ENCODE measurements around the gene MYOT.

The MYOT gene

DNA sequence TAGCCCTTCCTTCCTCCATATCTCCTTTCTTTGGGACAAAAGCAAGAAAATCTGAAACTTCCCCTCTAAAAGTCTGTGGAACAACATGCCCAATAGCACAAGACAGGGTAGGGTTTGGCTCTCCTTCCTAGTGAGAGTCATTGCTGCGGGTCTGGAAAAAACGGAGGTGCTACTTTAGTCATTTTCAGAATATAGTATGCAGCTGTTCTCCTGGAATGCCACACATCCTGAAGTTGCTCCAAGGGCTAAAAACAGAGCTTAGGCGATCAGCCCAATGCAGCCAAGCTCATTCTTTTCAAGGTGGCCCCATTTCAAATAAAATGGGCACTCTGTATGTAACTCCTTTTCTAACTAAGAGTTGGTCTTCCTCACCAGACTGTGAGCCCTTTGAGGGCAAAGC, 39.5 kb upstream of the MYOT start:
- DNase-seq (ENCODE audit: low read depth in 1 of 2, low spot score in 1 of 2), result no peak
- no peak overlapping the region for H3K4me3 ChIP-seq (replicated peaks; ENCODE audit: insufficient read depth, low read length)

DNA sequence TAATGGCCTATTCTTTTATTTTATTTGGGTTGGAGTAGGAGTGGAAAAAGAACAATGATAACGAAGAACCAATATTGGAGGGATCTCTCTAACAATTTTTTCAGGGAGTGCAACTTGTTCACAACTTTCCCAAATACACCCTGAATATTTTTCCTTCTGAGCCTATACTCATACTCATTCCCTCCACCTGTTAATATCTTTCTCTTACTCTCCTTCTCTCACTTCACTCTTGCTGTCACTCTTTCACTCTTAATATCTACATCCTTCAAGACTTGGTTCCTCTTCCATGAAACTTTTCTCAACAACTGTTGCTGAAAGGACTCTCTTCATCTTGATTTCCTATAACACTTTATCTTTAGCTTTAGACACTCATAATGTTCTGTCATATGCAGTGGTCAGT, 39.0 kb upstream of the MYOT start:
- H3K27me3 ChIP-seq (ENCODE audit: insufficient read depth, poor library complexity, severe bottlenecking), result no peaks in the 10 kb centered on the region
- TF ChIP-seq, protein P1, sequence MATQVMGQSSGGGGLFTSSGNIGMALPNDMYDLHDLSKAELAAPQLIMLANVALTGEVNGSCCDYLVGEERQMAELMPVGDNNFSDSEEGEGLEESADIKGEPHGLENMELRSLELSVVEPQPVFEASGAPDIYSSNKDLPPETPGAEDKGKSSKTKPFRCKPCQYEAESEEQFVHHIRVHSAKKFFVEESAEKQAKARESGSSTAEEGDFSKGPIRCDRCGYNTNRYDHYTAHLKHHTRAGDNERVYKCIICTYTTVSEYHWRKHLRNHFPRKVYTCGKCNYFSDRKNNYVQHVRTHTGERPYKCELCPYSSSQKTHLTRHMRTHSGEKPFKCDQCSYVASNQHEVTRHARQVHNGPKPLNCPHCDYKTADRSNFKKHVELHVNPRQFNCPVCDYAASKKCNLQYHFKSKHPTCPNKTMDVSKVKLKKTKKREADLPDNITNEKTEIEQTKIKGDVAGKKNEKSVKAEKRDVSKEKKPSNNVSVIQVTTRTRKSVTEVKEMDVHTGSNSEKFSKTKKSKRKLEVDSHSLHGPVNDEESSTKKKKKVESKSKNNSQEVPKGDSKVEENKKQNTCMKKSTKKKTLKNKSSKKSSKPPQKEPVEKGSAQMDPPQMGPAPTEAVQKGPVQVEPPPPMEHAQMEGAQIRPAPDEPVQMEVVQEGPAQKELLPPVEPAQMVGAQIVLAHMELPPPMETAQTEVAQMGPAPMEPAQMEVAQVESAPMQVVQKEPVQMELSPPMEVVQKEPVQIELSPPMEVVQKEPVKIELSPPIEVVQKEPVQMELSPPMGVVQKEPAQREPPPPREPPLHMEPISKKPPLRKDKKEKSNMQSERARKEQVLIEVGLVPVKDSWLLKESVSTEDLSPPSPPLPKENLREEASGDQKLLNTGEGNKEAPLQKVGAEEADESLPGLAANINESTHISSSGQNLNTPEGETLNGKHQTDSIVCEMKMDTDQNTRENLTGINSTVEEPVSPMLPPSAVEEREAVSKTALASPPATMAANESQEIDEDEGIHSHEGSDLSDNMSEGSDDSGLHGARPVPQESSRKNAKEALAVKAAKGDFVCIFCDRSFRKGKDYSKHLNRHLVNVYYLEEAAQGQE (IDR thresholded peaks at IDR 0.05; ENCODE audit: insufficient replicate concordance, low read depth), result no peak
- no peak for TF ChIP-seq POLR2AphosphoS5 (IDR thresholded peaks at IDR 0.05; ENCODE audit: low read depth)
- TF ChIP-seq, protein P2, sequence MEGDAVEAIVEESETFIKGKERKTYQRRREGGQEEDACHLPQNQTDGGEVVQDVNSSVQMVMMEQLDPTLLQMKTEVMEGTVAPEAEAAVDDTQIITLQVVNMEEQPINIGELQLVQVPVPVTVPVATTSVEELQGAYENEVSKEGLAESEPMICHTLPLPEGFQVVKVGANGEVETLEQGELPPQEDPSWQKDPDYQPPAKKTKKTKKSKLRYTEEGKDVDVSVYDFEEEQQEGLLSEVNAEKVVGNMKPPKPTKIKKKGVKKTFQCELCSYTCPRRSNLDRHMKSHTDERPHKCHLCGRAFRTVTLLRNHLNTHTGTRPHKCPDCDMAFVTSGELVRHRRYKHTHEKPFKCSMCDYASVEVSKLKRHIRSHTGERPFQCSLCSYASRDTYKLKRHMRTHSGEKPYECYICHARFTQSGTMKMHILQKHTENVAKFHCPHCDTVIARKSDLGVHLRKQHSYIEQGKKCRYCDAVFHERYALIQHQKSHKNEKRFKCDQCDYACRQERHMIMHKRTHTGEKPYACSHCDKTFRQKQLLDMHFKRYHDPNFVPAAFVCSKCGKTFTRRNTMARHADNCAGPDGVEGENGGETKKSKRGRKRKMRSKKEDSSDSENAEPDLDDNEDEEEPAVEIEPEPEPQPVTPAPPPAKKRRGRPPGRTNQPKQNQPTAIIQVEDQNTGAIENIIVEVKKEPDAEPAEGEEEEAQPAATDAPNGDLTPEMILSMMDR (IDR thresholded peaks at IDR 0.05; ENCODE audit: insufficient read depth, low read length), result no peak
- TF ChIP-seq SPI1 (IDR thresholded peaks at IDR 0.05; ENCODE audit: borderline replicate concordance, low read depth), result no peak
- TF ChIP-seq GABPA (IDR thresholded peaks at IDR 0.05; ENCODE audit: low read depth), result no peak
- no peak overlapping the region for H3K4me3 ChIP-seq (replicated peaks; ENCODE audit: insufficient read depth, low read length)
- no peak overlapping the region for H3K27ac ChIP-seq (replicated peaks)
- DNase-seq (ENCODE audit: low read depth in 1 of 2, low spot score in 1 of 2), result no peak

More for the DNA sequence above, 39.5 kb upstream of the MYOT start:
- Histone ChIP-seq H3K27ac (replicated peaks) (no peak overlapping the region), H3K27me3 (ENCODE audit: insufficient read depth, poor library complexity, severe bottlenecking) (no peaks in the 10 kb centered on the region)
- TF ChIP-seq, protein P1 (IDR thresholded peaks at IDR 0.05; ENCODE audit: insufficient replicate concordance, low read depth), result no peak
- TF ChIP-seq SPI1 (IDR thresholded peaks at IDR 0.05; ENCODE audit: borderline replicate concordance, low read depth) (no peak), POLR2AphosphoS5 (IDR thresholded peaks at IDR 0.05; ENCODE audit: low read depth) (no peak), GABPA (IDR thresholded peaks at IDR 0.05; ENCODE audit: low read depth) (no peak)
- TF ChIP-seq, protein P2 (IDR thresholded peaks at IDR 0.05; ENCODE audit: insufficient read depth, low read length), result no peak

DNA sequence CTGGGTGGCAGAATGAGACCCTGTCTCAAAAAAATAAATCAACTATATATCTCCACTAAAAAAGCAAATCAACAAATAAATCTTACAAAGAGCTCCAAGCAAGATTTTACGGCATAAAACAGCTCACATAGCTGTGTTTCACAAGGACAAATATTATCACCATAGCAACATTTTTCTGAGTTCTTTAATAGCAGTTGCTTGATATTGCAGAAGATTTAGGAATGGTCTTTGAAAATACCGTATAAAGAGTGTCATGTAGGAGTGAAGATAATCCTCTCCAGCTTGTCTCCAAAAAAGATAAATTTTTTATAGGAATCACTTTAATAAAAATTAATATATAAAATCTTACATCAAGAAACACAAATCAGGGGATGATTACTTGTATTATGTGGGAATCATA, 36.6 kb upstream of the MYOT start:
- TF ChIP-seq, protein P1 (IDR thresholded peaks at IDR 0.05; ENCODE audit: insufficient replicate concordance, low read depth), result no peak
- TF ChIP-seq SPI1 (IDR thresholded peaks at IDR 0.05; ENCODE audit: borderline replicate concordance, low read depth) (no peak), GABPA (IDR thresholded peaks at IDR 0.05; ENCODE audit: low read depth) (no peak), POLR2AphosphoS5 (IDR thresholded peaks at IDR 0.05; ENCODE audit: low read depth) (no peak)
- TF ChIP-seq, protein P2 (IDR thresholded peaks at IDR 0.05; ENCODE audit: insufficient read depth, low read length), result no peak
- H3K27me3 ChIP-seq (ENCODE audit: insufficient read depth, poor library complexity, severe bottlenecking), result no peaks in the 10 kb centered on the region
- no peak for DNase-seq (ENCODE audit: low read depth in 1 of 2, low spot score in 1 of 2)
- H3K4me3 ChIP-seq (replicated peaks; ENCODE audit: insufficient read depth, low read length), result no peak overlapping the region
- H3K27ac ChIP-seq (replicated peaks), result no peak overlapping the region

Measured in HL-60 (cell line).